Left lung (tissue), 10 donors: ENCODE measurements around the gene COL1A1. TPM values are rescaled to one million over a fixed set of nuclear protein-coding genes. Genes with fewer than 3 reads are reported as not detected.
A peak's percentile ranks its signal among the peaks of the same experiment; 100 is the strongest.

Experiments
- ATAC-seq: fragments of 200-7000 bp; cut with Tn5 transposase; one replicate; pipeline ENCODE4 v1.9.1; 2020; ENCODE audit warnings: moderate library complexity
- DNase-seq, 4 donors: peaks; one replicate each; pipeline ENCODE4 v3.0.0-alpha.2; 2013 to 2020
- H3K27ac ChIP-seq, 2 donors: fragments of 200-600 bp; sonication (generic) in 1 of 2; one replicate each; pipeline versions ENCODE4 v1.5.0 to v1.8.0; 2020 to 2021
- H3K27me3 ChIP-seq, 2 donors: fragments of 200-600 bp; sonication (generic) in 1 of 2; one replicate each; pipeline versions ENCODE4 v1.5.0 to v1.8.0; 2020 to 2021
- H3K36me3 ChIP-seq, 2 donors: fragments of 200-600 bp; sonication (generic) in 1 of 2; one replicate each; pipeline versions ENCODE4 v1.5.0 to v1.8.0; 2020 to 2021
- H3K4me1 ChIP-seq, 2 donors: fragments of 200-600 bp; one replicate each; pipeline ENCODE4 v1.8.0; 2021
- H3K4me3 ChIP-seq, 2 donors: fragments of 200-600 bp; sonication (generic) in 1 of 2; one replicate each; pipeline versions ENCODE4 v1.5.0 to v1.8.0; 2020 to 2021; ENCODE audit warnings: mild to moderate bottlenecking in 1 of 2
- H3K9me3 ChIP-seq, 2 donors: fragments of 200-600 bp; sonication (generic) in 1 of 2; one replicate each; pipeline versions ENCODE4 v1.5.0 to v1.8.0; 2020 to 2021
- CTCF ChIP-seq, 2 donors: fragments of 200-600 bp; sonication (generic) in 1 of 2; IDR thresholded peaks; one replicate each; pipeline versions ENCODE4 v1.5.0 to v1.8.0; 2021; ENCODE audit warnings: antibody characterized with exemption in 2 of 2
- intact Hi-C, 2 donors: fragments of 100-400 bp; cut with DNase I; formaldehyde crosslinking; loops; one replicate each; pipeline versions ENCODE4 v1.11.2 to v1.14.2; 2022
- polyA plus RNA-seq, 6 donors: library from polyadenylated mRNA; unstranded; fragments of 120-200 nt; gene quantifications; one replicate each; pipeline ENCODE4 v1.2.1, GENCODE V29; 2013; ENCODE audit not compliant: insufficient read length in 6 of 6
- total RNA-seq, 2 donors: library from RNA; stranded (reverse); fragmentation: NEBNext Ultra II Directional; extraction: Animal tissue kit (Norgen Biotek cat#: 25700); gene quantifications; one replicate each; pipeline ENCODE4 v1.2.1, GENCODE V29; 2021
- donor health status: DM: no; HTN: yes; CAD: no.
- donor health status: DM: no; HTN: no; CAD: no.

COL1A1 gene
- total and polyA plus RNA-seq, 8 donors = 421 to 4,830 (median 675) TPM

DNA sequence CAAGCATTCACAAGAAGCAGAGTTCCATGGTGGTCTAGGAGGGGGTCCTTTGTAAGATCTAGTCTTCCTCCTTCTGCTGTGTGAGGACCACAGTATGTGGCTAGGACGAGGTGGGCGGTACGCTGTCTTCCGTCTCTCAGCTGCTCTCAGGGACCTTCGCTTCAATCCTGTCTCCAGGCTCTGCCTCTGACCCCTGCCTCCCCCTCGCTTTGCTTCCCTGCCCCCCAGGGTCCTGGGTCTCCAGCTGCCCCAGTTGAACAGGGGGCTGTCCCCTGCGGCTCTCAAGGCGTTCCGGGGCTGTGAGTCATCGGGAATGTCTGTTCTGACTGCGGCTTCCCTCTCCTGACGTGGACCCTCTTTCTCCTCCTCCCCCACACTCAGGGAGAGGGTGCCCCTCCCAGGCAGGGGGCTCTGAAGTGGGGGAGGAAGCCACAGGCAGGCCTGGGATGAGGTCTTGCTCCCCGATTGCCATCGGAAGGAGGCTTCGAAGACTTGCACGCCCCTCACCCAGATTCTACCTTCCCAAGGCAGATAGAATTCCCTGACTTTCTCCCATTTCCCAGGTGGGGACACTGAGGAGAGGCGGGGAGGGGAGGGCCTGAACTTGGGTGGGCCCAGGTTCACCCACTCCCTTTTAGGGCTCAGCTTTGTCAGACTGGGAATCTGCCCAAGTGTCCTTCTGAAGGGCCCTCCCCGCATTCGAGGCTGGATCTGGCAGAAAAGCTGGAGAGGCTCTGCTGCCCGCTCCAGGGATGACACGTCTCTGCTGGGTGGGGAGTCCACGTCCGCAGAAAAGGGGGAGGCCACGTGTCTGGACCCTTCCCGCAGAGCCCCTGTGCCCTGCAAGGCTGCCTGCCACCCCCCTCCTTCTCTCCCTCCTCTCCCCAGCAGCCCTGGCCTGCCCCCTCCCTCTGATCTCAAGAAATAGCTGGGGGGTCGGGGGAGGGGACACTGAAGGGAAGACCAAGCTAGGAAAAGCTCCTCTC, 9.1 kb upstream of the COL1A1 start:
- no peaks in the 10 kb centered on the region for H3K9me3 ChIP-seq
- peaks cover 6 to 18% of the 10 kb centered on the region in 2 donors for H3K4me1 ChIP-seq
- DNase-seq (peak in 3 of 4 donors; percentile 83 to 85 (median 84)), ATAC-seq (peak; percentile 72)
- peaks cover 0 to 40% of the 10 kb centered on the region in 2 donors for H3K27me3 ChIP-seq
- intact Hi-C loops = no loop called here
- TF ChIP-seq CTCF (IDR thresholded peaks at IDR 0.05) = no peak
- peak overlapping the region; percentile 65 to 87 for H3K27ac ChIP-seq
- H3K4me3 ChIP-seq = no peak overlapping the region
- H3K36me3 ChIP-seq = no peaks in the 10 kb centered on the region

- intact Hi-C loops = no loop called here
- Histone ChIP-seq H3K27me3 (peaks cover 0 to 41% of the 10 kb centered on the region in 2 donors), H3K27ac (peak overlapping the region; percentile 54 to 87), H3K9me3 (no peaks in the 10 kb centered on the region), H3K4me3 (no peak overlapping the region), H3K36me3 (no peaks in the 10 kb centered on the region), H3K4me1 (peaks cover 6 to 18% of the 10 kb centered on the region in 2 donors)
- ATAC-seq = peak; percentile 73
- peak; percentile 85 to 97 (median 92) for DNase-seq
- no peak for TF ChIP-seq CTCF (IDR thresholded peaks at IDR 0.05)
These were observed 8.2 kb upstream of the COL1A1 start for GRCh38 chr17:50209472-50210239.

- H3K27ac ChIP-seq = peak overlapping the region; percentile 38 to 87
- intact Hi-C loops = no loop called here
- ATAC-seq = no peak
- H3K4me3 ChIP-seq = no peak overlapping the region
- no peak for DNase-seq
- no peaks in the 10 kb centered on the region for H3K36me3 ChIP-seq
- peaks cover 0 to 44% of the 10 kb centered on the region in 2 donors for H3K27me3 ChIP-seq
- H3K9me3 ChIP-seq = no peaks in the 10 kb centered on the region
- no peak for TF ChIP-seq CTCF (IDR thresholded peaks at IDR 0.05)
- peaks cover 6 to 18% of the 10 kb centered on the region in 2 donors for H3K4me1 ChIP-seq
These were observed 7.7 kb upstream of the COL1A1 start for GRCh38 chr17:50209133-50209471.

DNA sequence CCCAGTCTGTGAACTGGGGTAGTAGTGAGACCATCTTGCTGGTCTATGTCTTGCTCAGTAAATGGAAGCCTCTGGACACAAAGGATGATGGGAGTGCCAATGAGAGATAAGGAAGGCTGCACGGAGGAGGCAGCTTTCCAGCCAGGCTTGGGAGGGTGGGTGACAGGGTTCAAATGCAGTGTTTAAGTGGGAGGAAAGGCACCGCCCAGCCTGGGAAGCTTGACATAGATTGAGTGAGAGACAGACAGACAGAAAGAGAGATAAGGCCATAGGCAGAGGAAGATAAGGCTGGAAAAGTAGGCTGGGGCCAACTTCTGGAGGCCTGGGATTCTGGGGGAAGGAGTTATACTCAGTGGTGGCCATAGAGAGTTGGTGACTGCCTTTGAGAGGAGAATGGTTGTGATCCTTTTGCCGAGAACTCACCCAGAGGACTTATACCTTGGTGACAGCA, 7.2 kb upstream of the COL1A1 start:
- intact Hi-C loops = no loop called here
- Histone ChIP-seq H3K36me3 (no peaks in the 10 kb centered on the region), H3K4me1 (peaks cover 6 to 18% of the 10 kb centered on the region in 2 donors), H3K27ac (peak overlapping the region; percentile 38 to 87), H3K27me3 (peaks cover 0 to 48% of the 10 kb centered on the region in 2 donors), H3K4me3 (no peak overlapping the region), H3K9me3 (no peaks in the 10 kb centered on the region)
- no peak for ATAC-seq
- no peak for TF ChIP-seq CTCF (IDR thresholded peaks at IDR 0.05)
- DNase-seq = no peak
